ENCODE results near the gene DYRK3. TPM values are rescaled to one million over a fixed set of nuclear protein-coding genes. Genes with fewer than 3 reads are reported as not detected.

The DYRK3 gene
- total RNA-seq, 1 experiment from 2014 or later: 7.1 TPM

GRCh38 chr1:206600527-206600926, 34.8 kb upstream of the DYRK3 start:
- no peaks in the 10 kb centered on the region for H3K9me3 ChIP-seq (ENCODE audit: control insufficient read depth in 1 of 2, insufficient read depth in 1 of 2, low read depth in 1 of 2, low read length in 2 of 2)
- no peaks in the 10 kb centered on the region for H3K79me2 ChIP-seq (ENCODE audit: insufficient read depth, low read length)
- H3K36me3 ChIP-seq (ENCODE audit: control insufficient read depth in 1 of 2, insufficient read depth in 2 of 2, low read length in 2 of 2): peaks cover 18 to 43% of the 10 kb centered on the region in 2 experiments
- POLR2A ChIA-PET: no interaction called here
- no peak for ATAC-seq
- no peak overlapping the region for H3K4me2 ChIP-seq (ENCODE audit: low read length)
- TF ChIP-seq FOSL1 (IDR thresholded peaks at IDR 0.05; ENCODE audit: low read depth): no peak
- no peak for TF ChIP-seq EGR1 (IDR thresholded peaks at IDR 0.05; ENCODE audit: low read depth)
- TF ChIP-seq CBX3 (IDR thresholded peaks at IDR 0.05; ENCODE audit: low read depth): no peak
- TF ChIP-seq, protein P1, sequence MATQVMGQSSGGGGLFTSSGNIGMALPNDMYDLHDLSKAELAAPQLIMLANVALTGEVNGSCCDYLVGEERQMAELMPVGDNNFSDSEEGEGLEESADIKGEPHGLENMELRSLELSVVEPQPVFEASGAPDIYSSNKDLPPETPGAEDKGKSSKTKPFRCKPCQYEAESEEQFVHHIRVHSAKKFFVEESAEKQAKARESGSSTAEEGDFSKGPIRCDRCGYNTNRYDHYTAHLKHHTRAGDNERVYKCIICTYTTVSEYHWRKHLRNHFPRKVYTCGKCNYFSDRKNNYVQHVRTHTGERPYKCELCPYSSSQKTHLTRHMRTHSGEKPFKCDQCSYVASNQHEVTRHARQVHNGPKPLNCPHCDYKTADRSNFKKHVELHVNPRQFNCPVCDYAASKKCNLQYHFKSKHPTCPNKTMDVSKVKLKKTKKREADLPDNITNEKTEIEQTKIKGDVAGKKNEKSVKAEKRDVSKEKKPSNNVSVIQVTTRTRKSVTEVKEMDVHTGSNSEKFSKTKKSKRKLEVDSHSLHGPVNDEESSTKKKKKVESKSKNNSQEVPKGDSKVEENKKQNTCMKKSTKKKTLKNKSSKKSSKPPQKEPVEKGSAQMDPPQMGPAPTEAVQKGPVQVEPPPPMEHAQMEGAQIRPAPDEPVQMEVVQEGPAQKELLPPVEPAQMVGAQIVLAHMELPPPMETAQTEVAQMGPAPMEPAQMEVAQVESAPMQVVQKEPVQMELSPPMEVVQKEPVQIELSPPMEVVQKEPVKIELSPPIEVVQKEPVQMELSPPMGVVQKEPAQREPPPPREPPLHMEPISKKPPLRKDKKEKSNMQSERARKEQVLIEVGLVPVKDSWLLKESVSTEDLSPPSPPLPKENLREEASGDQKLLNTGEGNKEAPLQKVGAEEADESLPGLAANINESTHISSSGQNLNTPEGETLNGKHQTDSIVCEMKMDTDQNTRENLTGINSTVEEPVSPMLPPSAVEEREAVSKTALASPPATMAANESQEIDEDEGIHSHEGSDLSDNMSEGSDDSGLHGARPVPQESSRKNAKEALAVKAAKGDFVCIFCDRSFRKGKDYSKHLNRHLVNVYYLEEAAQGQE (IDR thresholded peaks at IDR 0.05; ENCODE audit: low read depth): no peak
- TF ChIP-seq POLR2AphosphoS5 (IDR thresholded peaks at IDR 0.05; ENCODE audit: low read depth, low read length): no peak
- TF ChIP-seq RAD21 (IDR thresholded peaks at IDR 0.05; ENCODE audit: low read depth): no peak
- TF ChIP-seq ZFX (IDR thresholded peaks at IDR 0.05): no peak
- TF ChIP-seq CEBPB (IDR thresholded peaks at IDR 0.05; ENCODE audit: low read depth): no peak
- no peak for TF ChIP-seq JUND (IDR thresholded peaks at IDR 0.05)
- TF ChIP-seq, protein P2, sequence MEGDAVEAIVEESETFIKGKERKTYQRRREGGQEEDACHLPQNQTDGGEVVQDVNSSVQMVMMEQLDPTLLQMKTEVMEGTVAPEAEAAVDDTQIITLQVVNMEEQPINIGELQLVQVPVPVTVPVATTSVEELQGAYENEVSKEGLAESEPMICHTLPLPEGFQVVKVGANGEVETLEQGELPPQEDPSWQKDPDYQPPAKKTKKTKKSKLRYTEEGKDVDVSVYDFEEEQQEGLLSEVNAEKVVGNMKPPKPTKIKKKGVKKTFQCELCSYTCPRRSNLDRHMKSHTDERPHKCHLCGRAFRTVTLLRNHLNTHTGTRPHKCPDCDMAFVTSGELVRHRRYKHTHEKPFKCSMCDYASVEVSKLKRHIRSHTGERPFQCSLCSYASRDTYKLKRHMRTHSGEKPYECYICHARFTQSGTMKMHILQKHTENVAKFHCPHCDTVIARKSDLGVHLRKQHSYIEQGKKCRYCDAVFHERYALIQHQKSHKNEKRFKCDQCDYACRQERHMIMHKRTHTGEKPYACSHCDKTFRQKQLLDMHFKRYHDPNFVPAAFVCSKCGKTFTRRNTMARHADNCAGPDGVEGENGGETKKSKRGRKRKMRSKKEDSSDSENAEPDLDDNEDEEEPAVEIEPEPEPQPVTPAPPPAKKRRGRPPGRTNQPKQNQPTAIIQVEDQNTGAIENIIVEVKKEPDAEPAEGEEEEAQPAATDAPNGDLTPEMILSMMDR (IDR thresholded peaks at IDR 0.05 in 2 of 3, conservative IDR thresholded peaks at IDR 0.05 in 1 of 3; ENCODE audit: borderline replicate concordance in 1 of 3, insufficient read depth in 1 of 3, low read depth in 2 of 3, low read length in 2 of 3): no peak
- H3K4me3 ChIP-seq (replicated peaks in 1 of 2; ENCODE audit: low read depth in 1 of 2, low read length in 2 of 2): no peak overlapping the region
- H2AFZ ChIP-seq (ENCODE audit: low read depth, low read length, poor library complexity, severe bottlenecking): no peak overlapping the region
- no peaks in the 10 kb centered on the region for H4K20me1 ChIP-seq (ENCODE audit: insufficient read depth)
- no TSS peak for BruUV-seq (replicated peaks)
- intact Hi-C loops (cut with micrococcal nuclease): no loop called here
- H3K27me3 ChIP-seq (ENCODE audit: insufficient read depth, low read length): no peaks in the 10 kb centered on the region
- RAD21 ChIA-PET (ENCODE audit: low non-redundant PET in 1 of 2, low total read pairs in 2 of 2, uncharacterized antibody in 2 of 2, unreplicated experiment in 2 of 2): no interaction called here
- CTCF ChIA-PET: no interaction called here
- H3K9me2 ChIP-seq (ENCODE audit: insufficient read depth): no peaks in the 10 kb centered on the region
- H3K4me1 ChIP-seq (ENCODE audit: control insufficient read depth in 1 of 2, insufficient read depth in 2 of 2, low read length in 2 of 2): no peaks in the 10 kb centered on the region
- H3K9ac ChIP-seq (ENCODE audit: low read length): no peak overlapping the region
- H3K27ac ChIP-seq (ENCODE audit: low read depth, low read length): no peak overlapping the region
- DNase-seq (ENCODE audit: low read depth, low spot score): no peak

Measured in HCT116 (cell line).